HEK293 (cell line): ENCODE measurements around the gene PLA2G5.

Experiments used
- CTCF ChIA-PET: fragments of 350-600 bp; formaldehyde crosslinking; extraction: SDS; loops from one replicate; lab custom pipeline; 2021; ENCODE audit warnings: antibody characterized with exemption; lab: Yijun Ruan, JAX
- POLR2A ChIA-PET: fragments of 300-600 bp; formaldehyde crosslinking; extraction: SDS; loops from one replicate; lab custom pipeline; 2020; ENCODE audit warnings: antibody characterized with exemption, inconsistent platforms; lab: Yijun Ruan, JAX
- H3K27ac ChIP-seq: fragments of 200-500 bp; sonication (Bioruptor generic); 2 replicates; pipeline ENCODE4 v1.5.1; 2014; ENCODE audit warnings: low read depth, low read length, control low read depth, inconsistent platforms; ENCODE audit errors: extremely low read depth
- H3K36me3 ChIP-seq, 2 experiments: fragments of 200-500 bp in 1 of 2; sonication (Bioruptor generic) in 1 of 2; 1 replicate in 1 of 2; 2 replicates in 1 of 2; pipeline ENCODE4 v1.5.1; 2014 to 2017; ENCODE audit warnings: inconsistent platforms in 2 of 2, low read length in 2 of 2; ENCODE audit not compliant: control insufficient read depth in 2 of 2, insufficient read depth in 1 of 2
- H3K4me1 ChIP-seq: fragments of 200-500 bp; sonication (Bioruptor generic); 2 replicates; pipeline ENCODE4 v1.5.1; 2014; ENCODE audit warnings: mild to moderate bottlenecking, low read length, inconsistent platforms; ENCODE audit not compliant: control insufficient read depth, insufficient read depth
- H3K4me3 ChIP-seq: 2 replicates; pipeline ENCODE4 v1.5.1; 2011; ENCODE audit warnings: low read depth, mild to moderate bottlenecking, control low read depth, low read length, moderate library complexity
- H3K9me3 ChIP-seq: fragments of 200-500 bp; sonication (Bioruptor generic); 2 replicates; pipeline ENCODE4 v1.5.1; 2014; ENCODE audit warnings: low read depth, low read length, inconsistent platforms; ENCODE audit not compliant: control insufficient read depth, insufficient read depth
- GLIS1 ChIP-seq: fragments of 450-650 bp; formaldehyde crosslinking; IDR thresholded peaks from 2 replicates; pipeline ENCODE4 v1.5.1; 2016; ENCODE audit warnings: missing biosample characterization, missing genetic modification characterization
- KLF1 ChIP-seq: fragments of 450-650 bp; formaldehyde crosslinking; IDR thresholded peaks from 2 replicates; pipeline ENCODE4 v1.5.1; 2016; ENCODE audit warnings: missing biosample characterization, missing genetic modification characterization
- MEIS1 ChIP-seq: sonication (generic); formaldehyde crosslinking; IDR thresholded peaks from 2 replicates; pipeline ENCODE4 v1.8.1; 2022; ENCODE audit warnings: missing genetic modification reagents, mild to moderate bottlenecking, borderline replicate concordance
- PRDM2 ChIP-seq: fragments of 450-650 bp; formaldehyde crosslinking; IDR thresholded peaks from 2 replicates; pipeline ENCODE4 v1.5.1; 2016; ENCODE audit warnings: missing biosample characterization, missing genetic modification characterization, borderline replicate concordance
- RBAK ChIP-seq: fragments of 450-650 bp; formaldehyde crosslinking; IDR thresholded peaks from 2 replicates; pipeline ENCODE4 v1.5.1; 2016; ENCODE audit warnings: missing biosample characterization, missing genetic modification characterization
- WT1 ChIP-seq: fragments of 450-650 bp; formaldehyde crosslinking; IDR thresholded peaks from 2 replicates; pipeline ENCODE4 v1.5.1; 2016; ENCODE audit warnings: missing biosample characterization, missing genetic modification characterization
- ZBTB6 ChIP-seq: fragments of 450-650 bp; formaldehyde crosslinking; IDR thresholded peaks from 2 replicates; pipeline ENCODE4 v1.5.1; 2017; ENCODE audit warnings: missing biosample characterization, missing genetic modification characterization
- ZFP37 ChIP-seq: fragments of 450-650 bp; formaldehyde crosslinking; IDR thresholded peaks from 2 replicates; pipeline ENCODE4 v1.5.1; 2016; ENCODE audit warnings: missing biosample characterization, missing genetic modification characterization
- ZNF132 ChIP-seq: fragments of 450-650 bp; formaldehyde crosslinking; IDR thresholded peaks from 2 replicates; pipeline ENCODE4 v1.5.1; 2017; ENCODE audit warnings: missing biosample characterization, missing genetic modification characterization, borderline replicate concordance
- ZNF2 ChIP-seq: fragments of 450-650 bp; formaldehyde crosslinking; IDR thresholded peaks from 2 replicates; pipeline ENCODE4 v1.5.1; 2016; ENCODE audit warnings: missing biosample characterization, missing genetic modification characterization
- ZNF266 ChIP-seq: fragments of 450-650 bp; formaldehyde crosslinking; IDR thresholded peaks from 2 replicates; pipeline ENCODE4 v1.5.1; 2016; ENCODE audit warnings: missing biosample characterization, missing genetic modification characterization, low read depth
- ZNF37A ChIP-seq: fragments of 450-650 bp; IDR thresholded peaks from 2 replicates; pipeline ENCODE4 v1.5.1; 2018; ENCODE audit warnings: missing biosample characterization, missing genetic modification characterization
- ZNF514 ChIP-seq: fragments of 450-650 bp; formaldehyde crosslinking; IDR thresholded peaks from 2 replicates; pipeline ENCODE4 v1.5.1; 2016; ENCODE audit warnings: missing biosample characterization, missing genetic modification characterization
- ZNF785 ChIP-seq: fragments of 450-650 bp; formaldehyde crosslinking; IDR thresholded peaks from 2 replicates; pipeline ENCODE4 v1.5.1; 2016; ENCODE audit warnings: missing biosample characterization, missing genetic modification characterization
- ZNF792 ChIP-seq: fragments of 450-650 bp; formaldehyde crosslinking; IDR thresholded peaks from 2 replicates; pipeline ENCODE4 v1.5.1; 2016; ENCODE audit warnings: missing biosample characterization, missing genetic modification characterization
- TF ChIP-seq, protein P1 (sequence below): fragments of 450-650 bp; formaldehyde crosslinking; conservative IDR thresholded peaks from 2 replicates; pipeline ENCODE4 v1.5.1; 2016; ENCODE audit warnings: low read depth, missing biosample characterization, missing genetic modification characterization
- TF ChIP-seq, protein P2 (sequence below): fragments of 450-650 bp; formaldehyde crosslinking; IDR thresholded peaks from 2 replicates; pipeline ENCODE4 v1.5.1; 2016; ENCODE audit warnings: missing biosample characterization, missing genetic modification characterization, borderline replicate concordance

The PLA2G5 gene

DNA sequence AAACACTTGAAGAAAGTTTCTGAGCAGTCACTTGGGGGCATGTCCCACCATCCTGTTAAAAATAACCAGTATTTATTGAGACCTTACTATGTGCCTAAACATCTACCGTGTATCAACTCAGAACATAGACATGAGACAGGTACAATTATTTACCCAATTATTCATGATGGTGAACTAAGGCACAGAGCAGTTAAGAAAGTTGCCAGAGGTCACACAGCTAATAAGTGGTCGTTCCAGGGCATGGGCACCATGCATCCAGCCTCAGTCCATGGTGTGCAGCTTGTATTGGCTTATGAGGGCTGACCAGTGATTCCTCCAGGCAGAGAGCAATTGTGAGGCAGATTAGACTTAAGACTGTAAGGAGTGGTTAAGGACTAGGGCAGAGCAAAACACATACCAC is 5.4 kb downstream of the PLA2G5 start:
- Histone ChIP-seq H3K36me3 (no peaks in the 10 kb centered on the region), H3K27ac (no peak overlapping the region), H3K4me3 (no peak overlapping the region), H3K4me1 (no peaks in the 10 kb centered on the region), H3K9me3 (no peaks in the 10 kb centered on the region)
- TF ChIP-seq, protein P1, sequence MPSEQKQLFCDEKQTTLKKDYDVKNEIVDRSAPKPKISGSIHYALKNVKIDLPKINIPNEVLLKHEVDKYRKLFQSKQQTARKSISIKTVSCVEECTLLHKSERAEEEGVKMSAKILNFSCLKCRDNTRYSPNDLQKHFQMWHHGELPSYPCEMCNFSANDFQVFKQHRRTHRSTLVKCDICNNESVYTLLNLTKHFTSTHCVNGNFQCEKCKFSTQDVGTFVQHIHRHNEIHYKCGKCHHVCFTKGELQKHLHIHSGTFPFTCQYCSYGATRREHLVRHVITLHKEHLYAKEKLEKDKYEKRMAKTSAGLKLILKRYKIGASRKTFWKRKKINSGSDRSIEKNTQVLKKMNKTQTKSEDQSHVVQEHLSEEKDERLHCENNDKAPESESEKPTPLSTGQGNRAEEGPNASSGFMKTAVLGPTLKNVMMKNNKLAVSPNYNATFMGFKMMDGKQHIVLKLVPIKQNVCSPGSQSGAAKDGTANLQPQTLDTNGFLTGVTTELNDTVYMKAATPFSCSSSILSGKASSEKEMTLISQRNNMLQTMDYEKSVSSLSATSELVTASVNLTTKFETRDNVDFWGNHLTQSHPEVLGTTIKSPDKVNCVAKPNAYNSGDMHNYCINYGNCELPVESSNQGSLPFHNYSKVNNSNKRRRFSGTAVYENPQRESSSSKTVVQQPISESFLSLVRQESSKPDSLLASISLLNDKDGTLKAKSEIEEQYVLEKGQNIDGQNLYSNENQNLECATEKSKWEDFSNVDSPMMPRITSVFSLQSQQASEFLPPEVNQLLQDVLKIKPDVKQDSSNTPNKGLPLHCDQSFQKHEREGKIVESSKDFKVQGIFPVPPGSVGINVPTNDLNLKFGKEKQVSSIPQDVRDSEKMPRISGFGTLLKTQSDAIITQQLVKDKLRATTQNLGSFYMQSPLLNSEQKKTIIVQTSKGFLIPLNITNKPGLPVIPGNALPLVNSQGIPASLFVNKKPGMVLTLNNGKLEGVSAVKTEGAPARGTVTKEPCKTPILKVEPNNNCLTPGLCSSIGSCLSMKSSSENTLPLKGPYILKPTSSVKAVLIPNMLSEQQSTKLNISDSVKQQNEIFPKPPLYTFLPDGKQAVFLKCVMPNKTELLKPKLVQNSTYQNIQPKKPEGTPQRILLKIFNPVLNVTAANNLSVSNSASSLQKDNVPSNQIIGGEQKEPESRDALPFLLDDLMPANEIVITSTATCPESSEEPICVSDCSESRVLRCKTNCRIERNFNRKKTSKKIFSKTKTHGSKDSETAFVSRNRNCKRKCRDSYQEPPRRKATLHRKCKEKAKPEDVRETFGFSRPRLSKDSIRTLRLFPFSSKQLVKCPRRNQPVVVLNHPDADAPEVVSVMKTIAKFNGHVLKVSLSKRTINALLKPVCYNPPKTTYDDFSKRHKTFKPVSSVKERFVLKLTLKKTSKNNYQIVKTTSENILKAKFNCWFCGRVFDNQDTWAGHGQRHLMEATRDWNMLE (tag by site-specific recombination), result no peak
- TF ChIP-seq ZFP37 (tag by site-specific recombination) (no peak), ZNF792 (tag by site-specific recombination) (no peak), KLF1 (tag by site-specific recombination) (no peak), MEIS1 (CRISPR knock-in tag) (no peak), PRDM2 (tag by site-specific recombination) (no peak)
- ChIA-PET CTCF (interaction anchor here (0.6 kb wide), 1 partner anchor 118 kb away, joined by 5 read pairs; no protein-coding TSS in a partner anchor), POLR2A (no interaction called here)

DNA sequence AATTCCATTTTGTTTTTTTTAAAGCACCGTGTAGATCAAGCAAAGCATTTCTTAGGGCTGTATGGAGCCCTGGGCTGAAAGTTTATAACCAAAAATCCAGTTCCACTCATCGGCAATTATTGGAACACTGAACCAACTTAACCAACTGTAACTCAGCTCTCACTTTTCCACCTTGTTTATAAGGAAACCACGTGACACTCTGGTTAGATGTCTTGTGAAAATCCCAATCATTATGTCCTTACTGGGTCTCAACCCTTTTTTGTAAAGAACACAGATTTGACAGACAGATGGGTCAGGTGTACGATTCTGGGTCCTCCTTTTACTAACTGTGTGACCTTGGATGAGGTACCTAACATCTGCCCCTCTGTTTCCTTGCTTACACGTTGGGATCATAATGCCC is 6.2 kb downstream of the PLA2G5 start:
- H3K4me1 ChIP-seq, result no peaks in the 10 kb centered on the region
- no peaks in the 10 kb centered on the region for H3K9me3 ChIP-seq
- CTCF ChIA-PET, result interaction anchor here (0.6 kb wide), 1 partner anchor 11 kb away, joined by 4 read pairs; no protein-coding TSS in a partner anchor
- no peaks in the 10 kb centered on the region for H3K36me3 ChIP-seq
- H3K4me3 ChIP-seq, result no peak overlapping the region
- POLR2A ChIA-PET, result no interaction called here
- H3K27ac ChIP-seq, result no peak overlapping the region
- TF ChIP-seq ZNF37A, result no peak
- TF ChIP-seq GLIS1 (tag by site-specific recombination), result no peak
- TF ChIP-seq ZNF785 (tag by site-specific recombination), result no peak
- no peak for TF ChIP-seq ZNF132 (tag by site-specific recombination)
- no peak for TF ChIP-seq RBAK (tag by site-specific recombination)
- TF ChIP-seq, protein P2, sequence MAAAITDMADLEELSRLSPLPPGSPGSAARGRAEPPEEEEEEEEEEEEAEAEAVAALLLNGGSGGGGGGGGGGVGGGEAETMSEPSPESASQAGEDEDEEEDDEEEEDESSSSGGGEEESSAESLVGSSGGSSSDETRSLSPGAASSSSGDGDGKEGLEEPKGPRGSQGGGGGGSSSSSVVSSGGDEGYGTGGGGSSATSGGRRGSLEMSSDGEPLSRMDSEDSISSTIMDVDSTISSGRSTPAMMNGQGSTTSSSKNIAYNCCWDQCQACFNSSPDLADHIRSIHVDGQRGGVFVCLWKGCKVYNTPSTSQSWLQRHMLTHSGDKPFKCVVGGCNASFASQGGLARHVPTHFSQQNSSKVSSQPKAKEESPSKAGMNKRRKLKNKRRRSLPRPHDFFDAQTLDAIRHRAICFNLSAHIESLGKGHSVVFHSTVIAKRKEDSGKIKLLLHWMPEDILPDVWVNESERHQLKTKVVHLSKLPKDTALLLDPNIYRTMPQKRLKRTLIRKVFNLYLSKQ (tag by site-specific recombination), result no peak
- TF ChIP-seq ZNF2 (tag by site-specific recombination), result no peak
- no peak for TF ChIP-seq ZBTB6 (tag by site-specific recombination)
- TF ChIP-seq ZNF514 (tag by site-specific recombination), result no peak
- TF ChIP-seq WT1, result no peak
- TF ChIP-seq ZNF266 (tag by site-specific recombination), result no peak
- TF ChIP-seq, all 188 proteins: peak for 0
